Endothelial cell of umbilical vein (primary cell): ENCODE measurements around the gene ZGLP1. TPM values are rescaled to one million over a fixed set of nuclear protein-coding genes. Genes with fewer than 3 reads are reported as not detected.

Experiments
- BruUV-seq: library from RNA; stranded (reverse); fragments of 400-500 nt; replicated peaks from 2 replicates; lab custom pipeline; 2021; lab: Mats Ljungman, UMichigan
- CTCF ChIA-PET: fragments of 300-600, 350-600 bp; sonication (Branson Sonifier 250); formaldehyde crosslinking; loops from one replicate; lab custom pipeline; 2021; ENCODE audit warnings: antibody characterized with exemption, inconsistent platforms; lab: Charles Lee
- POLR2A ChIA-PET: fragments of 300-600, 350-600 bp; sonication (Branson Sonifier 250); formaldehyde crosslinking; loops from one replicate; lab custom pipeline; 2021; ENCODE audit warnings: antibody characterized with exemption, inconsistent platforms; lab: Charles Lee
- DNase-seq: peaks from one replicate; pipeline ENCODE4 v3.0.0-alpha.2; 2011; ENCODE audit warnings: low read depth, low spot score
- FAIRE-seq: peaks from 2 replicates; lab custom pipeline; 2011; peaks lifted over from hg19 to GRCh38; lab: Jason Lieb, UNC
- H2AFZ ChIP-seq: 2 replicates; pipeline ENCODE4 v1.6.0; 2012; ENCODE audit warnings: low read depth, low read length, control low read depth, inconsistent platforms
- H3K27ac ChIP-seq: 2 replicates; pipeline ENCODE4 v1.5.1; 2011; ENCODE audit warnings: low read depth, mild to moderate bottlenecking, control low read depth, low read length, moderate library complexity; ENCODE audit not compliant: insufficient read depth
- H3K27me3 ChIP-seq, 2 experiments: 2 replicates each; pipeline versions ENCODE4 v1.6.0 to v1.6.1; 2011; ENCODE audit warnings: low read length in 2 of 2, mixed read lengths in 1 of 2; ENCODE audit not compliant: control insufficient read depth in 2 of 2, insufficient read depth in 2 of 2
- H3K36me3 ChIP-seq, 2 experiments: 2 replicates in 1 of 2; 3 replicates in 1 of 2; pipeline ENCODE4 v1.5.1; 2011; ENCODE audit warnings: low read length in 2 of 2, mild to moderate bottlenecking in 1 of 2, moderate library complexity in 1 of 2; ENCODE audit not compliant: control insufficient read depth in 2 of 2, insufficient read depth in 2 of 2; ENCODE audit errors: extremely low read depth in 1 of 2
- H3K4me1 ChIP-seq: 3 replicates; pipeline ENCODE4 v1.5.1; 2011; ENCODE audit warnings: mild to moderate bottlenecking, low read length; ENCODE audit not compliant: control insufficient read depth, insufficient read depth; ENCODE audit errors: extremely low read depth
- H3K4me2 ChIP-seq: 2 replicates; pipeline ENCODE4 v1.6.1; 2011; ENCODE audit warnings: low read length, control low read depth, mixed read lengths; ENCODE audit not compliant: insufficient read depth
- H3K4me3 ChIP-seq, 3 experiments: fragments of 200-600 bp in 1 of 3; sonication (generic), shearing (Covaris generic) in 1 of 3; replicated peaks in 1 of 3; 2 replicates each; pipeline ENCODE4 v1.5.1; 2011 to 2016; ENCODE audit warnings: control low read depth in 3 of 3, low read length in 3 of 3, mild to moderate bottlenecking in 2 of 3, inconsistent platforms in 1 of 3, low read depth in 1 of 3, moderate library complexity in 1 of 3; ENCODE audit not compliant: insufficient read depth in 1 of 3
- H3K79me2 ChIP-seq: 2 replicates; pipeline ENCODE4 v1.6.0; 2012; ENCODE audit warnings: low read length, inconsistent platforms; ENCODE audit not compliant: control insufficient read depth, insufficient read depth
- H3K9ac ChIP-seq: replicated peaks from 2 replicates; pipeline ENCODE3; 2011; ENCODE audit warnings: low read length, control low read depth; ENCODE audit not compliant: insufficient read depth; ENCODE audit errors: extremely low read depth
- H3K9me1 ChIP-seq: replicated peaks from 3 replicates; pipeline ENCODE4 v1.6.0; 2011; ENCODE audit warnings: mild to moderate bottlenecking, low read length; ENCODE audit not compliant: control insufficient read depth, insufficient read depth; ENCODE audit errors: extremely low read depth
- H3K9me3 ChIP-seq: replicated peaks from 2 replicates; pipeline ENCODE4 v1.5.1; 2012; ENCODE audit warnings: low read length, inconsistent platforms; ENCODE audit not compliant: control insufficient read depth, insufficient read depth
- H4K20me1 ChIP-seq: replicated peaks from 2 replicates; pipeline ENCODE3; 2011; ENCODE audit warnings: mild to moderate bottlenecking, low read length; ENCODE audit not compliant: control insufficient read depth, insufficient read depth; ENCODE audit errors: extremely low read depth
- CTCF ChIP-seq, 2 donors: IDR thresholded peaks; 1 replicate in 1 of 2; 2 replicates in 1 of 2; pipeline ENCODE4 v1.5.1; 2011; ENCODE audit warnings: low read length in 2 of 2, mild to moderate bottlenecking in 2 of 2, moderate library complexity in 2 of 2, control low read depth in 1 of 2, inconsistent platforms in 1 of 2, low read depth in 1 of 2; ENCODE audit not compliant: insufficient read depth in 1 of 2; ENCODE audit errors: extremely low read depth in 1 of 2
- EZH2 ChIP-seq: IDR thresholded peaks from 2 replicates; pipeline ENCODE4 v1.6.1; 2012; ENCODE audit warnings: borderline replicate concordance, low read depth, mild to moderate bottlenecking, moderate library complexity, low read length, inconsistent platforms; ENCODE audit not compliant: severe bottlenecking
- FOS ChIP-seq: IDR thresholded peaks from 2 replicates; pipeline ENCODE4 v1.6.1; 2011; ENCODE audit warnings: mild to moderate bottlenecking, low read length, moderate library complexity, borderline replicate concordance; ENCODE audit not compliant: insufficient read depth
- GATA2 ChIP-seq: IDR thresholded peaks from 2 replicates; pipeline ENCODE4 v1.7.0; 2011; ENCODE audit warnings: low read depth, mild to moderate bottlenecking, moderate library complexity, mixed read lengths, low read length; ENCODE audit not compliant: insufficient read length, insufficient read depth
- JUN ChIP-seq: IDR thresholded peaks from 2 replicates; pipeline ENCODE4 v1.6.1; 2011; ENCODE audit warnings: borderline replicate concordance, low read depth; ENCODE audit not compliant: insufficient read length, insufficient read depth
- MYC ChIP-seq: IDR thresholded peaks from one replicate; pipeline ENCODE4 v1.6.1; 2011; ENCODE audit warnings: mild to moderate bottlenecking, low read depth, low read length
- POLR2A ChIP-seq: IDR thresholded peaks from 2 replicates; pipeline ENCODE4 v1.6.1; 2012; ENCODE audit warnings: low read depth, mild to moderate bottlenecking, control low read depth, low read length
- POLR2AphosphoS5 ChIP-seq: IDR thresholded peaks from 2 replicates; pipeline ENCODE4 v1.6.1; 2012; ENCODE audit warnings: low read depth, mild to moderate bottlenecking, control low read depth, low read length, moderate library complexity; ENCODE audit not compliant: insufficient read depth
- dilution Hi-C: fragments of 300-500 bp; cut with MboI; formaldehyde crosslinking; loops from one replicate; pipeline ENCODE4 v1.15.0; 2019; ENCODE audit warnings: low sequenced_read_pairs; ENCODE audit not compliant: extremely low pct_ligation_motif_present
- intact Hi-C: fragments of 100-400 bp; cut with micrococcal nuclease; formaldehyde crosslinking; loops from one replicate; pipeline ENCODE4 v1.10.0; 2022
- polyA plus RNA-seq, 4 experiments: library from polyadenylated mRNA; depleted of rRNA in 3 of 4; stranded (reverse) in 3 of 4; unstranded in 1 of 4; fragments of >200 nt; gene quantifications; 2 replicates each; pipeline versions ENCODE4 v1.2.1 to v1.2.3, GENCODE V29; 2011 to 2012; ENCODE audit warnings: missing spikeins in 1 of 4
- total RNA-seq: library from RNA; stranded (reverse); gene quantifications from 2 replicates; pipeline ENCODE4 v1.2.3, GENCODE V29; 2021
- TF ChIP-seq, protein P1 (sequence below): IDR thresholded peaks from 2 replicates; pipeline ENCODE4 v1.6.1; 2011; ENCODE audit not compliant: insufficient read depth, insufficient read length

Gene ZGLP1
- total and polyA plus RNA-seq, 2 donors (not counting 3 experiments of a cell fraction or from before 2014, with no cell fraction given) = 1.6 to 2.9 TPM

- no peak for TF ChIP-seq EZH2
- no peak for TF ChIP-seq JUN
- no peak for TF ChIP-seq CTCF (IDR thresholded peaks at IDR 0.05; ENCODE audit: extremely low read depth in 1 of 2, insufficient read depth in 1 of 2, low read depth in 1 of 2, low read length in 2 of 2)
- no peak for TF ChIP-seq FOS
- no peak for TF ChIP-seq POLR2AphosphoS5
- no peak for TF ChIP-seq MYC
- TF ChIP-seq GATA2 = no peak
- TF ChIP-seq POLR2A = no peak
- TF ChIP-seq, protein P1, sequence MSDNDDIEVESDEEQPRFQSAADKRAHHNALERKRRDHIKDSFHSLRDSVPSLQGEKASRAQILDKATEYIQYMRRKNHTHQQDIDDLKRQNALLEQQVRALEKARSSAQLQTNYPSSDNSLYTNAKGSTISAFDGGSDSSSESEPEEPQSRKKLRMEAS = no peak
- no peak overlapping the region for H3K9ac ChIP-seq
- H4K20me1 ChIP-seq = no peaks in the 10 kb centered on the region
- H2AFZ ChIP-seq = no peak overlapping the region
- FAIRE-seq (no peak), DNase-seq (no peak)
- dilution Hi-C loops = no loop called here
- no peak overlapping the region for H3K4me2 ChIP-seq
- POLR2A ChIA-PET = interaction anchor here (0.6 kb wide), 1 partner anchor 73 kb away, joined by 4 read pairs; no protein-coding TSS in a partner anchor
- H3K4me3 ChIP-seq = no peak overlapping the region
- CTCF ChIA-PET = interaction anchor here (0.8 kb wide), 1 partner anchor 81 kb away, joined by 5 read pairs; no protein-coding TSS in a partner anchor
- no peaks in the 10 kb centered on the region for H3K9me3 ChIP-seq
- H3K27me3 ChIP-seq = no peaks in the 10 kb centered on the region
- H3K27ac ChIP-seq = no peak overlapping the region
- no TSS peak for BruUV-seq
- H3K36me3 ChIP-seq = no peaks in the 10 kb centered on the region
- no peaks in the 10 kb centered on the region for H3K4me1 ChIP-seq
- H3K79me2 ChIP-seq = no peaks in the 10 kb centered on the region
- intact Hi-C loops = no loop called here
- H3K9me1 ChIP-seq = no peaks in the 10 kb centered on the region
Measured at GRCh38 chr19:10339977-10340376, 30.4 kb upstream of the ZGLP1 start.
